T1000 (cell line): ENCODE data around the gene FCGBP.
"Not testable (repeated sequence)": the region's sequence is repeated elsewhere in the genome, so short reads cannot be mapped to it uniquely, and the experiment has no call there.

ENCODE experiments used
- DNase-seq: peaks from one replicate; lab custom pipeline; 2025; ENCODE audit warnings: mixed read lengths; lab: John Stamatoyannopoulos, UW

Gene FCGBP

GRCh38 chr19:39890755-39891551 lies 43.5 kb downstream of the FCGBP start:
- DNase-seq, result no peak

GRCh38 chr19:39889872-39890754 lies 44.3 kb downstream of the FCGBP start:
- DNase-seq, result not testable (repeated sequence)

GRCh38 chr19:39887456-39887951 lies 46.9 kb downstream of the FCGBP start:
- not testable (repeated sequence) for DNase-seq

DNA sequence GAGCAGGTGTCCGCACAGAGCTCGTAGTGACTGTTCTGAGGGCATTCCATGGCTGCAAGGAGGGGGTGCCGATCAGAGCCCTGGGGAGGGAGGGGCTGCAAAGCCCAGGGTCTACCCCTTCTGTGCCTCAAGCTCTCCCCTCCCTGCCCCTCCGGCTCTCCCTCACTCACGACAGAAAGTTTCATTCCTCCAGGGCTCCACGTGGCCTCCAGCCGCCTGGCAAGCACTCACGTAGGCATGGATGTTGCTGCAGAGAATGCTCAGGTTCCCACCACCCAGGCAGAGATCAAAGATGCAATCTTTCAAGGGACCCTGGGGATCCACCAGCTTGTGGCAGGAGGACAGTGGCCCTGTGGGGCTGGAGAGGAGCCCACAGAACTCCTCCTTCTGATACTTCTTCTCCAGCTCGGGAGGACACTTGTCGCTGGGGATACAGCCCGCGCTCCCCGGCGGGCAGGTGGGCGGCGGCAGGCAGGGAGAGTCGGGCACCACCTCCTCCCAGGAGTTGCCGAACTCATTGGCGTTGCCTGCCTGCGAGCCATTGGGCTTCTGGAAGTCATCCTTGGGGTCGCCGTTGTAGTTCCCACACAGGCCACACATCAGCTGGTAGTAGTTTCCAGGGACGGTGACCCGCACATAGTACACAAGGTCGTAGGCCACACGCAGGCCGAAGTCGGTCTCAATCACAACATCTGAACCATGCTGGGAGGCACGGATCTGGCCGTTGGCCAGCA lies 48.4 kb downstream of the FCGBP start:
- DNase-seq, result not testable (repeated sequence)

GRCh38 chr19:39884721-39885120 lies 49.7 kb downstream of the FCGBP start:
- DNase-seq, result not testable (repeated sequence)
